Left renal cortex interstitium (tissue), 4 donors: ENCODE data around the gene HES2. TPM values are rescaled to one million over a fixed set of nuclear protein-coding genes. Genes with fewer than 3 reads are reported as not detected.

Experiments
- polyA plus RNA-seq, 4 donors: library from polyadenylated mRNA; unstranded; fragments of 120-200 nt; gene quantifications; one replicate each; pipeline ENCODE4 v1.2.1, GENCODE V29; 2013; ENCODE audit not compliant: insufficient read length in 4 of 4

The HES2 gene
- polyA plus RNA-seq, 4 donors = 0.23 to 0.84 (median 0.39) TPM

Other genes starting within 250 kb of the HES2 start
- gene CHD5, start 239.6 kb downstream of the HES2 start, polyA plus RNA-seq = under 1 TPM; 0.22 to 0.82 (median 0.30) TPM
- gene RPL22, start 220.3 kb downstream of the HES2 start, polyA plus RNA-seq = 100 to 1,000 TPM; 502 to 677 (median 612) TPM
- 10 to 100 TPM; 17.0 to 64.1 (median 33.7) TPM for gene RNF207, start 213.8 kb downstream of the HES2 start, polyA plus RNA-seq
- gene ICMT, start 184.0 kb downstream of the HES2 start, polyA plus RNA-seq = 10 to 100 TPM; 59.7 to 61.2 (median 60.3) TPM
- gene HES3, start 175.7 kb downstream of the HES2 start, polyA plus RNA-seq = not detected
- gene GPR153, start 158.8 kb downstream of the HES2 start, polyA plus RNA-seq = 10 to 100 TPM in 1 of 4 donors, 1 to 10 TPM in 3; 6.0 to 10.2 (median 8.1) TPM
- gene ACOT7, start 26.2 kb downstream of the HES2 start, polyA plus RNA-seq = 10 to 100 TPM; 27.8 to 38.4 (median 33.3) TPM
- 10 to 100 TPM; 14.0 to 26.5 (median 20.6) TPM for gene ESPN, start 4.9 kb upstream of the HES2 start, polyA plus RNA-seq
- gene TNFRSF25, start 46.3 kb upstream of the HES2 start, polyA plus RNA-seq = 10 to 100 TPM in 2 of 4 donors, 1 to 10 TPM in 2; 7.0 to 25.9 (median 17.6) TPM
- gene PLEKHG5, start 71.7 kb upstream of the HES2 start, polyA plus RNA-seq = 10 to 100 TPM; 10.7 to 27.3 (median 19.9) TPM
- gene NOL9, start 134.6 kb upstream of the HES2 start, polyA plus RNA-seq = 10 to 100 TPM; 11.9 to 27.5 (median 19.9) TPM
- gene TAS1R1, start 135.4 kb upstream of the HES2 start, polyA plus RNA-seq = under 1 TPM in 3 of 4 donors, not detected in 1; 0.05 to 0.11 (median 0.10) TPM
- 10 to 100 TPM; 27.9 to 42.0 (median 35.7) TPM for gene ZBTB48, start 160.1 kb upstream of the HES2 start, polyA plus RNA-seq
- 10 to 100 TPM; 13.3 to 19.2 (median 16.8) TPM for gene KLHL21, start 182.9 kb upstream of the HES2 start, polyA plus RNA-seq
- gene PHF13, start 193.8 kb upstream of the HES2 start, polyA plus RNA-seq = 10 to 100 TPM; 21.6 to 28.3 (median 26.1) TPM
- 10 to 100 TPM; 18.6 to 29.8 (median 20.5) TPM for gene THAP3, start 204.9 kb upstream of the HES2 start, polyA plus RNA-seq